H1 (cell line): ENCODE results near the gene SLC22A6. TPM values are rescaled to one million over a fixed set of nuclear protein-coding genes. Genes with fewer than 3 reads are reported as not detected.

Experiments used
- CTCF ChIA-PET: fragments of 300-600 bp; sonication (Branson Sonifier 250); formaldehyde crosslinking; loops from one replicate; lab custom pipeline; 2021; ENCODE audit not compliant: partially characterized antibody; lab: Charles Lee
- POLR2A ChIA-PET: fragments of 300-600 bp; sonication (Branson Sonifier 250); formaldehyde crosslinking; loops from one replicate; lab custom pipeline; 2021; ENCODE audit warnings: inconsistent platforms; ENCODE audit not compliant: partially characterized antibody; lab: Charles Lee
- DNase-seq, 2 experiments: peaks; one replicate each; pipeline versions ENCODE4 v3.0.0 to v3.0.0-alpha.2; 2010 to 2022; ENCODE audit warnings: low spot score in 2 of 2, low read depth in 1 of 2, mixed read lengths in 1 of 2
- FAIRE-seq: peaks from 2 replicates; lab custom pipeline; 2011; peaks lifted over from hg19 to GRCh38; lab: Jason Lieb, UNC
- H2AFZ ChIP-seq: 2 replicates; pipeline ENCODE4 v1.8.1; 2012; ENCODE audit warnings: low read length, inconsistent platforms
- H2AK5ac ChIP-seq: 2 replicates; pipeline ENCODE4 v1.6.1; 2013; ENCODE audit warnings: low read depth, low read length
- H2BK120ac ChIP-seq: replicated peaks from 2 replicates; pipeline ENCODE3; 2013; ENCODE audit warnings: low read depth, low read length, inconsistent platforms
- H2BK12ac ChIP-seq: 2 replicates; pipeline ENCODE4 v1.6.1; 2013; ENCODE audit warnings: low read depth, low read length
- H2BK15ac ChIP-seq: 2 replicates; pipeline ENCODE4 v1.6.1; 2013; ENCODE audit warnings: low read length
- H2BK20ac ChIP-seq: 2 replicates; pipeline ENCODE4 v1.6.1; 2013; ENCODE audit warnings: low read length
- H2BK5ac ChIP-seq: 2 replicates; pipeline ENCODE4 v1.6.1; 2013; ENCODE audit warnings: low read depth, low read length
- H3K14ac ChIP-seq: 2 replicates; pipeline ENCODE4 v1.6.1; 2013; ENCODE audit warnings: inconsistent platforms; ENCODE audit not compliant: insufficient read length
- H3K18ac ChIP-seq: 2 replicates; pipeline ENCODE4 v1.6.1; 2013; ENCODE audit warnings: low read length; ENCODE audit errors: extremely low read depth
- H3K23ac ChIP-seq: 2 replicates; pipeline ENCODE4 v1.6.1; 2013; ENCODE audit warnings: inconsistent platforms; ENCODE audit not compliant: insufficient read length
- H3K23me2 ChIP-seq: 2 replicates; pipeline ENCODE4 v1.6.1; 2013; ENCODE audit warnings: low read depth, low read length
- H3K27ac ChIP-seq: 2 replicates; pipeline ENCODE4 v1.6.1; 2011; ENCODE audit warnings: low read depth, low read length, inconsistent platforms
- H3K27me3 ChIP-seq, 4 experiments: replicated peaks in 1 of 4; 1 replicate in 1 of 4; 2 replicates in 3 of 4; pipeline versions ENCODE4 v1.6.1 to v1.8.1; 2011 to 2013; ENCODE audit warnings: low read length in 3 of 4, mild to moderate bottlenecking in 3 of 4, inconsistent platforms in 2 of 4, mixed read lengths in 2 of 4, moderate library complexity in 1 of 4; ENCODE audit not compliant: control insufficient read depth in 3 of 4, insufficient read depth in 3 of 4; ENCODE audit errors: extremely low read depth in 1 of 4
- H3K36me3 ChIP-seq, 4 experiments: 2 replicates each; pipeline versions ENCODE4 v1.6.1 to v1.8.1; 2011 to 2013; ENCODE audit warnings: mild to moderate bottlenecking in 4 of 4, low read length in 3 of 4, moderate library complexity in 2 of 4, control low read depth in 1 of 4, inconsistent platforms in 1 of 4; ENCODE audit not compliant: insufficient read depth in 4 of 4, control insufficient read depth in 2 of 4
- H3K4ac ChIP-seq: replicated peaks from 2 replicates; pipeline ENCODE3; 2013; ENCODE audit warnings: low read length, low read depth, mixed read lengths, inconsistent platforms; ENCODE audit not compliant: insufficient read length
- H3K4me1 ChIP-seq, 4 experiments: replicated peaks in 1 of 4; 1 replicate in 1 of 4; 2 replicates in 3 of 4; pipeline versions ENCODE4 v1.6.1 to v1.8.1; 2011 to 2013; ENCODE audit warnings: low read length in 3 of 4, inconsistent platforms in 2 of 4, mixed read lengths in 1 of 4; ENCODE audit not compliant: insufficient read depth in 4 of 4, control insufficient read depth in 3 of 4
- H3K4me2 ChIP-seq, 2 experiments: 2 replicates each; pipeline versions ENCODE4 v1.6.1 to v1.8.1; 2011 to 2013; ENCODE audit warnings: low read depth in 2 of 2, low read length in 2 of 2, control low read depth in 1 of 2, inconsistent platforms in 1 of 2, mild to moderate bottlenecking in 1 of 2; ENCODE audit not compliant: insufficient read depth in 1 of 2
- H3K4me3 ChIP-seq, 4 experiments: fragments of 200-600, 300-600 bp in 1 of 4; sonication (generic), shearing (Covaris generic), sonication (Bioruptor Twin) in 1 of 4; 2 replicates each; pipeline versions ENCODE4 v1.5.1 to v1.8.1; 2011 to 2016; ENCODE audit warnings: low read length in 4 of 4, low read depth in 3 of 4, control low read depth in 2 of 4, inconsistent platforms in 2 of 4, mild to moderate bottlenecking in 2 of 4, mixed read lengths in 1 of 4, moderate library complexity in 1 of 4; ENCODE audit not compliant: insufficient read depth in 2 of 4; ENCODE audit errors: extremely low read depth in 1 of 4
- H3K56ac ChIP-seq: replicated peaks from 2 replicates; pipeline ENCODE3; 2013; ENCODE audit warnings: low read depth, mild to moderate bottlenecking, mixed read lengths, low read length, inconsistent platforms; ENCODE audit not compliant: insufficient read length
- H3K79me1 ChIP-seq: 2 replicates; pipeline ENCODE4 v1.6.1; 2013; ENCODE audit warnings: low read depth, low read length, control low read depth
- H3K79me2 ChIP-seq, 2 experiments: 2 replicates each; pipeline versions ENCODE4 v1.6.1 to v1.8.1; 2012 to 2013; ENCODE audit warnings: low read length in 2 of 2, mild to moderate bottlenecking in 2 of 2, inconsistent platforms in 1 of 2; ENCODE audit not compliant: insufficient read depth in 2 of 2, control insufficient read depth in 1 of 2
- H3K9ac ChIP-seq, 4 experiments: replicated peaks in 1 of 4; 1 replicate in 1 of 4; 2 replicates in 3 of 4; pipeline versions ENCODE4 v1.6.1 to v1.8.1; 2011 to 2013; ENCODE audit warnings: low read depth in 3 of 4, low read length in 3 of 4, control low read depth in 2 of 4, mild to moderate bottlenecking in 2 of 4, moderate library complexity in 2 of 4, inconsistent platforms in 1 of 4; ENCODE audit errors: extremely low read depth in 1 of 4
- H3K9me3 ChIP-seq, 2 experiments: 2 replicates each; pipeline versions ENCODE4 v1.6.1 to v1.8.1; 2012 to 2013; ENCODE audit warnings: mild to moderate bottlenecking in 2 of 2, moderate library complexity in 2 of 2, control low read depth in 1 of 2, inconsistent platforms in 1 of 2, low read depth in 1 of 2, low read length in 1 of 2, mixed read lengths in 1 of 2; ENCODE audit not compliant: insufficient read depth in 2 of 2
- H4K20me1 ChIP-seq, 2 experiments: replicated peaks in 1 of 2; 2 replicates each; pipeline versions ENCODE3 to v1.8.1; 2011 to 2013; ENCODE audit warnings: inconsistent platforms in 2 of 2, low read length in 2 of 2, mild to moderate bottlenecking in 1 of 2; ENCODE audit not compliant: insufficient read depth in 2 of 2, control insufficient read depth in 1 of 2
- H4K5ac ChIP-seq: 2 replicates; pipeline ENCODE4 v1.6.1; 2013; ENCODE audit warnings: low read length, low read depth, mixed read lengths, inconsistent platforms; ENCODE audit not compliant: insufficient read length
- H4K8ac ChIP-seq: 2 replicates; pipeline ENCODE4 v1.8.0; 2013; ENCODE audit warnings: mild to moderate bottlenecking, moderate library complexity, low read length, inconsistent platforms; ENCODE audit not compliant: insufficient read depth; ENCODE audit errors: extremely low read depth
- H4K91ac ChIP-seq: replicated peaks from 2 replicates; pipeline ENCODE3; 2013; ENCODE audit warnings: low read length, mixed read lengths, inconsistent platforms; ENCODE audit not compliant: insufficient read length
- BRCA1 ChIP-seq: IDR thresholded peaks from 2 replicates; pipeline ENCODE4 v1.6.1; 2012; ENCODE audit warnings: low read depth, low read length, improper control_type of control experiment
- CBX8 ChIP-seq: fragments of 300-800, 300-1000 bp; sonication (generic); IDR thresholded peaks from 2 replicates; pipeline ENCODE4 v1.7.1; 2016; ENCODE audit warnings: low read depth, low read length, borderline replicate concordance
- JUND ChIP-seq: IDR thresholded peaks from 2 replicates; pipeline ENCODE4 v1.6.1; 2011; ENCODE audit warnings: mild to moderate bottlenecking, improper control_type of control experiment, low read length
- POLR2A ChIP-seq, 2 experiments: IDR thresholded peaks; 1 replicate in 1 of 2; 2 replicates in 1 of 2; pipeline ENCODE4 v1.6.1; 2011; ENCODE audit warnings: low read depth in 2 of 2, low read length in 2 of 2, mild to moderate bottlenecking in 2 of 2; ENCODE audit errors: control extremely low read depth in 1 of 2
- RFX5 ChIP-seq: IDR thresholded peaks from 2 replicates; pipeline ENCODE4 v1.6.1; 2011; ENCODE audit warnings: low read depth, low read length, improper control_type of control experiment, borderline replicate concordance
- WGBS, 2 experiments: shearing (Covaris generic) in 1 of 2; methylation state at CpG; one replicate each; pipeline versions ENCODE4 v1.1.6 to v1.1.7; 2013 to 2015; ENCODE audit warnings: low lambda C conversion rate in 2 of 2, mixed read lengths in 2 of 2, inconsistent platforms in 1 of 2, low coverage in 1 of 2, missing lambda C conversion rate in 1 of 2; ENCODE audit not compliant: insufficient replicate concordance in 2 of 2, insufficient coverage in 1 of 2, insufficient read length in 1 of 2; ENCODE audit errors: extremely low coverage in 1 of 2, missing lambda C conversion rate in 1 of 2; 5-methylcytosine and 5-hydroxymethylcytosine counted together
- polyA plus RNA-seq, 7 experiments: library from polyadenylated mRNA; depleted of rRNA in 3 of 7; stranded (reverse) in 5 of 7; unstranded in 2 of 7; fragments of >200 nt in 5 of 7; fragments of 200-250 nt in 2 of 7; gene quantifications; 1 replicate in 5 of 7; 2 replicates in 1 of 7; 4 replicates in 1 of 7; pipeline versions ENCODE4 v1.2.1 to v1.2.3, GENCODE V29; 2011 to 2013; ENCODE audit warnings: missing spikeins in 2 of 7, mixed read lengths in 2 of 7
- total RNA-seq: library from RNA; stranded (reverse); fragmentation: NEBNext Ultra II Directional; extraction: Animal tissue kit (Norgen Biotek cat#: 25700); gene quantifications from 2 replicates; pipeline ENCODE4 v1.2.1, GENCODE V29; 2021
- TF ChIP-seq, protein P1 (sequence below): IDR thresholded peaks from 2 replicates; pipeline ENCODE4 v1.6.1; 2012; ENCODE audit warnings: low read length, inconsistent platforms

SLC22A6 gene
- total and polyA plus RNA-seq, 2 of the 8 experiments (the other 6 are each of a cell fraction or from before 2014, with no cell fraction given) = not detected

- no peaks in the 10 kb centered on the region for H3K9me3 ChIP-seq
- no peak overlapping the region for H4K5ac ChIP-seq
- no peak for DNase-seq
- TF ChIP-seq CBX8 = no peak
- no peak for TF ChIP-seq RFX5
- TF ChIP-seq, protein P1, sequence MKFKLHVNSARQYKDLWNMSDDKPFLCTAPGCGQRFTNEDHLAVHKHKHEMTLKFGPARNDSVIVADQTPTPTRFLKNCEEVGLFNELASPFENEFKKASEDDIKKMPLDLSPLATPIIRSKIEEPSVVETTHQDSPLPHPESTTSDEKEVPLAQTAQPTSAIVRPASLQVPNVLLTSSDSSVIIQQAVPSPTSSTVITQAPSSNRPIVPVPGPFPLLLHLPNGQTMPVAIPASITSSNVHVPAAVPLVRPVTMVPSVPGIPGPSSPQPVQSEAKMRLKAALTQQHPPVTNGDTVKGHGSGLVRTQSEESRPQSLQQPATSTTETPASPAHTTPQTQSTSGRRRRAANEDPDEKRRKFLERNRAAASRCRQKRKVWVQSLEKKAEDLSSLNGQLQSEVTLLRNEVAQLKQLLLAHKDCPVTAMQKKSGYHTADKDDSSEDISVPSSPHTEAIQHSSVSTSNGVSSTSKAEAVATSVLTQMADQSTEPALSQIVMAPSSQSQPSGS = no peak
- no peak for TF ChIP-seq BRCA1
- no peak for TF ChIP-seq POLR2A (IDR thresholded peaks at IDR 0.05; ENCODE audit: control extremely low read depth in 1 of 2, low read depth in 2 of 2, low read length in 2 of 2)
- TF ChIP-seq JUND = no peak
- no peak overlapping the region for H3K23ac ChIP-seq
- H3K14ac ChIP-seq = no peak overlapping the region
- no peak overlapping the region for H2BK5ac ChIP-seq
- H4K8ac ChIP-seq = no peak overlapping the region; the same call in 1 of the 2 replicates
- no peak overlapping the region for H2BK12ac ChIP-seq
- H2BK15ac ChIP-seq = no peak overlapping the region
- H2BK20ac ChIP-seq = no peak overlapping the region
- no peak overlapping the region for H3K27ac ChIP-seq
- no peak overlapping the region for H3K9ac ChIP-seq
- no peak overlapping the region for H2AFZ ChIP-seq
- no peak overlapping the region for H2BK120ac ChIP-seq
- POLR2A ChIA-PET = interaction anchor here (1.5 to 2.9 kb wide), 3 partner anchors 11 to 41 kb away, joined by 3 to 9 read pairs (median 5); no protein-coding TSS in a partner anchor
- H3K4me2 ChIP-seq = no peak overlapping the region
- H3K79me1 ChIP-seq = no peaks in the 10 kb centered on the region
- H3K4me3 ChIP-seq = no peak overlapping the region
- FAIRE-seq = no peak
- H3K79me2 ChIP-seq = no peaks in the 10 kb centered on the region
- H3K23me2 ChIP-seq = peaks cover 16% of the 10 kb centered on the region
- H3K27me3 ChIP-seq = peaks cover 15 to 36% (median 31%) of the 10 kb centered on the region in 4 experiments
- no peaks in the 10 kb centered on the region for H3K36me3 ChIP-seq
- H3K4me1 ChIP-seq = peaks cover 6 to 22% (median 12%) of the 10 kb centered on the region in 4 experiments; a peak in 6 of 7 replicates
- H3K56ac ChIP-seq = no peak overlapping the region
- H3K4ac ChIP-seq = no peak overlapping the region
- CTCF ChIA-PET = interaction anchor here (0.9 to 13.9 kb wide), 6 partner anchors 11 to 90 kb away, joined by 4 to 230 read pairs (median 10); no protein-coding TSS in a partner anchor
- H4K91ac ChIP-seq = no peak overlapping the region
- 81% methylated on average over 1 of the region's 1 CpG; no CpG with 5 or more reads in 1 of the 2 experiments for WGBS, 2 experiments
- no peak overlapping the region for H2AK5ac ChIP-seq
- H3K18ac ChIP-seq = no peak overlapping the region
- H4K20me1 ChIP-seq = peaks cover 0 to 2% of the 10 kb centered on the region in 2 experiments
Measured at GRCh38 chr11:62930666-62931065, 54.1 kb downstream of the SLC22A6 start.
